GM19035 (cell line): ENCODE measurements around the gene OBSCN.
"Not testable (repeated sequence)": the region's sequence is repeated elsewhere in the genome, so short reads cannot be mapped to it uniquely, and the experiment has no call there.

Experiments used
- ATAC-seq: cut with Tn5 transposase; IDR thresholded peaks from one replicate; pipeline ENCODE4 v1.9.1; 2021; ENCODE audit not compliant: unreplicated experiment

Gene OBSCN

DNA sequence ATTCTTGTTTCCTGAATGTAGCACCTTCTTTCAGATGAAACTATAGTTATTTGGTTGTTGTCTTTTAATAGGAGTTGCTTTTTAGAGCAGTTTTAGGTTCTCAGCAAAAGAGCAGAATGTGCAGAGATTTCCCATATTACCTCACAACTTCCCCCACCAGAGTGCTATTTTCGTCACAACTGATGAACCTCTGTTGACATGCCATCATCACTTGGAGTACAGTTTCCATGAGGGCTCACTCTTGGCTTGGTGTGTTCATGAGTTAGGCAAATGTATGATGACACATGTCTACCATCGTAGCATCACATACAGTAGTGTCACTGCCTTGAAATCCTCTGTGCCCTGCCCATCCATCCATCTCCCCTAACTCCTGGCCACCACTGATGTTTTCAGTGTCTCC is 38.5 kb upstream of the OBSCN start:
- no peak for ATAC-seq

DNA sequence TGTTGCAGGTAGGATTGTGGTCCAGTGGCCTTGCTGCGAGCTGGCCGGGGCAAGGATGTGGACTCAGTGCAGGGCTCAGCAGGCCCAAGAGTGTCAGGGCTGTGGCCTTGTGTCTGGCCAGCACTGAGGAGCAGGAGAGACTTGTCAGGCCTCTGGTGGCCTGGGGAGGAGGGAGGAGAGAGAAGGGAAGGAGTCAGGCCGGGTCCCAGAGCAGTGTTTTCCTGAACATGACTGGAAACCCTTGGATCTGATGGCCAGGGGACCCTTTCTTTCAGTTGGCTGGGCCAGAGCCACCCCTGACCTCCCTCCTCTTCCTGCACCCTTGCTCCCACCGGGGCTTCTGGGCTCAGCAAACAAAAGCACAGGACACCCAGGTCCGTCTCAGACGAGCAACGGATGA is 37.2 kb upstream of the OBSCN start:
- no peak for ATAC-seq

DNA sequence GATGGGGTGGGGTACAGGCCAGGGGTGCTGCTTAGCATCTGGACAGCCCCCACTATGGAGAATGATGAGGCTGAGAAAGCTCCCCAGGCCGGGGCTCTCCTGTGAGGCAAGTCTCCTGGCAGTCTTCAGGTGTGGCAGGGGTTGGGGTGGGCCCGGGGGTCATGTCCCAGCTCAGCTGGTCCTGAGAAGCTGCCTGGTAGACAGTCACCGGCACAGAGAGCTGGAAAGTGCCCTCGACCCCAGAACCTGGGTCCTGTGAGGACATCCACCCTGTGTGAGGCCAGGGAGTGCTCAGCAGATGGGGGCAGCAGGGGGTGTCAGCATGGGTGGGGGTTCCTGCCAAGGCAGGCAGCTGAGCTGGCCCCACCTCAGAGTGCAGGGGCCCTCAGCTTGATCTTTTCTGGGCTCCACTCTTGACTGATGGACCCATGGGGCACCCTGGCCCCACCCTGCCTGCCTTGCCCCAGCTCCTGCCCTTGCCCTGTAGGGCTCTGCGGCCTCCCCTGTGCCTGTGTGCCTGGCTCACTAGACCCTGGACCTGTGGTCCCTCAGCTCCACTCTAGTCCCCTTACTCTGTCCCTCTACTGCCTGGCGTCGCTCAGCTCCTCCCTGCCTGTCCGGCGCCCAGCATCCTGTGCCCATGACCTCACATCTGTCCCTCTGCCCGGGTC is 36.5 kb upstream of the OBSCN start:
- ATAC-seq, result no peak

DNA sequence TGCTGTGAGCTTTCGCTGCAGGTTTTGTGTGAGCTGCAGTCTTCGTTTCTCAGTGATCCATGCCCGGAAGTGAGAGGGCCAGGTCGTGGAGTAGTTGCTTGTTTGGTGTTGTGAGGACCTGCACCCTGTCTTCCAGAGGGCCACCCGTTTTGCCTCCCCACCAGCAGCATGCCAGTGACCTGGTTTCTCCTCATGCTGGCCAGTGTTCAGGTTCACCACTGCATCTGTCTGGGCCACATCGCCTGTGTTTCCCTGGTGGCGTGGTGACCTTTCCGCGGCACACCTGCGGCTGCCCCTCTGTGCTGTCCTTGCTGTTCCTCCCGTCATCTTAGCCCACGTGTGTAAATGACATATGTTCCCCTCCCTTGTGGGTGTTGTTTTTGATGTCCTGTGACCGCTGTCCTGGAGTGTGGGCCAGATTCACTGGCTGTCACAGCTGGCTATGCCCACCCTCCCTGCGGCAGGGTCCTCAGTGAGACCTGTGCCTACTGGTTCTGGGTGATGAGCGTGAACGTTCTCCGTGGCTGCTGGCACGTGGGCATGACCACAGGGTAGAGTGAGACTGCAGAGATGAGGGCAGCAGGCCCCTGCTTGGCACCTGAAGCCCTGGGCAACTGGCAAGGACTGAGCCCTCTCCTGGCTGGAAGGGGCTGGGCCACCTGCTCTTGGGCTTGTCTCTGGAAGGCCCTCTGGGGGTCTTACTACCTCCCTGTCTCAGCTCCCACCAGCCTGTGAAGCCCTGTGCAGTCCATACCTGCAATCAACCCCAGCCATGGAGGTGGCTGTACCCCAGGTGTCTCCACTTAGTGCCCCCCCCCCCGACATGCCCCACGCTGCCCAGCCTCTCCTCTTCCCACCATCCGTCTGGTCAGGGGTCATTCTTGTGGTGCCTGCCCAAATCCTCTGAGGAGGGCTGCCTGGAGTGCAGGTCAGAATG is 35.0 kb upstream of the OBSCN start:
- ATAC-seq, result no peak

DNA sequence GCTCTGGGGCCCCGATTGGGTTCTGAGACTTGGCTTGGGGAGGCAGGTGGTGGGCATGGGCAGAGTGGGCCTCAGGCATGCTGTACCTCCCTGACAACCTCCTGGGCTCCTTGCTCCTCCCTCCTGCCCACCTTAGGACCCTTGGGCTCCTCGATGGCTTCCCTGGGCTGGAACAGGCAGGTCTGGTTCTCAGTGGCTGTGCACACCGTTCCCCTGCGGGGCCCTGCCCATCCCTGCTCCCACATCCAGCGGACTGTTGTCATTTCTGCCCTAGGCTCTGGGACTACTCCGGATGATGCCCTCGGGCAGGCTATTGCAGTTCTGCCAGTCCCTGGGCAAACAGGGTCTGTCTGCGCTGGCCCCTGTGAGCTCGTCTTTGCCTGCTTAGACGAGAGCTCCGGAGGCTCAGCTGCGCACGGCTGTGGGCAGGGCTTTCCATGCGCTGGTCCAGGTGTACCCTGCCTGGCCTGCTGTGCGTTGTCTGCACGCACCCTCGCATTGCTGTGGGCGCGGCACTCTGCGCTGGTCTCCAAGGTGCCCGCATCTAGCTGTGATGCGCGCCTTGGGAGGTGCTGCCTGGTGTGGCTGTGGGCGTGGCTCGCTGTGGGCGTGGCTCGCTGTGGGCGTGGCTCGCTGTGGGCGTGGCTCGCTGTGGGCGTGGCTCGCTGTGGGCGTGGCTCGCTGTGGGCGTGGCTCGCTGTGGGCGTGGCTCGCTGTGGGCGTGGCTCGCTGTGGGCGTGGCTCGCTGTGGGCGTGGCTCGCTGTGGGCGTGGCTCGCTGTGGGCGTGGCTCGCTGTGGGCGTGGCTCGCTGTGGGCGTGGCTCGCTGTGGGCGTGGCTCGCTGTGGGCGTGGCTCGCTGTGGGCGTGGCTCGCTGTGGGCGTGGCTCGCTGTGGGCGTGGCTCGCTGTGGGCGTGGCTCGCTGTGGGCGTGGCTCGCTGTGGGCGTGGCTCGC is 34.0 kb upstream of the OBSCN start:
- ATAC-seq, result not testable (repeated sequence)

DNA sequence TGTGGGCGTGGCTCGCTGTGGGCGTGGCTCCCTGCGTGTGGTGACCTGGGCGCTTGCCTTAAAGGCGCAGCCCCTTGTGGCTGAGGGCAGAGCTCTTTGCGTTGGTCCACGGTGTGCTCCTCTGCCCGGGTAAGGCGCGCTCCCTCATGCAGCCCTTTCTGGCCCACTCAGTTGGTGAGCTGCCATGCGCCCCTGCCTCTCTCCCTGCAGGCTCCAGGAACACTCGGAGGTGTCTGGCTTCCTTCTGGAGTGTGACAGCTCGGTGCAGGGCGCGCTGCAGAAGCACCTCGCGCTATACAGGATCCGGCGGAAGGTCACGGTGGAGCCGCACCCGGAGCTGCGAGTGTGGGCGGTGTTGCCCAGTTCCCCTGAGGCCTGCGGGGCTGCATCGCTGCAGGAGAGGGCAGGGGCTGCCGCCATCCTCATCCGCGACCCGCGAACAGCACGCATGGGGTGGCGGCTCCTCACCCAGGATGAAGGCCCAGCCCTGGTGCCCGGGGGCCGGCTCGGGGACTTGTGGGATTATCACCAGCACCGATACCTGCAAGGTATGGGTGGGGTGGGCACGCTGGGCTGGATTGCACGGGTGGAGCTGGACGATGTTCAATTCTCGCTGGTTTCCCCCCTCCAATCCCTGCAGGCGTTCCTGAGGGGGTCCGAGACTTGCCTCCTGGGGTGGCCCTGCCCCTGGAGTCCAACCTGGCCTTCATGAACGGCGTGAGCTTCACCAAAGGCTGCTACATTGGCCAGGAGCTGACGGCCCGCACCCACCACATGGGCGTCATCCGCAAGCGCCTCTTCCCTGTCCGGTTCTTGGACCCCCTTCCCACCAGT is 33.1 kb upstream of the OBSCN start:
- ATAC-seq, result no peak

DNA sequence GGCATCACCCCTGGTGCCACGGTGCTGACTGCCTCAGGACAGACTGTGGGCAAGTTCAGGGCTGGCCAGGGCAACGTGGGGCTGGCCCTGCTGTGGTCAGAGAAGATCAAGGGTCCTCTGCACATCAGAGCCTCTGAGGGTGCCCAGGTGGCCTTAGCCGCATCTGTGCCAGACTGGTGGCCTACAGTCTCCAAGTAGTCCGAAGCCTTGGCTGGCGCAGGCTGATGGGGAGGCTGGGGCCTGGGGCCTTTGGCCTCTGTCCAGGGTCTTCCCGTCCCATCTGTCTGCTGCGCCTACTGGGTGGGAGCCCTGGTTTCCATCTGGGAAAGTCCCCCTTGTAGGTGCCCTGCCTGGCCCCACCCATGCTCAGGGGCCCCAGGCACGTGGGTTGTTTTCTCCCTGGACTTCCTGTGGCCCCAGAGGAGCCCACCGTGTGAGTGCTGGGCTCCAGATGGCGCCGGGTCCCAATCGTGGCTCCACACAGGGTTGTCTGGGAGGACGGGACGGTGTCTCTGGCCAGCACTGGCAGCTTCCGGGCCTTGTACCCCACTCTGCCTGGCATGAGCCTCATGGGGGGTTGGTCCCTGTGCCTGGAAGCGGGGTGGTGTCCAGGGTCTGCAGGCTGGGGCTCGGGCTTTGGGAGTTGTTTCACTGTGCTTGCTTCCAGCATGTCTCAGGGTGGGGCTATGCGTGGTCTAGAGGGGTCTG is 32.4 kb upstream of the OBSCN start:
- no peak for ATAC-seq

DNA sequence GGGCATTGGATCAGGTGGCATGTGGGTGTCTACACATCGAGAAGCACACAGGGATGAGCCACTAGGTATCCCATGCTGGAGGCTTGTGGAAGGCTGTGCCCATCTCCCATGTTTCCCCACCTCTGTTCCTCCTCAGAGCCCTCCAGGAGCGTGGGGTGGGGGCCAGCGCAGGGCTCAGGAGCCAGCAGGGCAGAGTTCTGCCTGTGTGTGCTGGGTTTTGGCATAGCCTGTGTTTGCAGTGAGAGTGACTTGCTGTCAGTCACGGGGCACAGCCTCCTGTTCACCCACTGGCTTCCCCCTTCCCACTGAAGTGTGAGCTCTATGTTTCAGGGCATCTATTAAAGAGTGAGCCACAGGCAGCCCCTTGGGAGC is 31.8 kb upstream of the OBSCN start:
- ATAC-seq, result no peak

DNA sequence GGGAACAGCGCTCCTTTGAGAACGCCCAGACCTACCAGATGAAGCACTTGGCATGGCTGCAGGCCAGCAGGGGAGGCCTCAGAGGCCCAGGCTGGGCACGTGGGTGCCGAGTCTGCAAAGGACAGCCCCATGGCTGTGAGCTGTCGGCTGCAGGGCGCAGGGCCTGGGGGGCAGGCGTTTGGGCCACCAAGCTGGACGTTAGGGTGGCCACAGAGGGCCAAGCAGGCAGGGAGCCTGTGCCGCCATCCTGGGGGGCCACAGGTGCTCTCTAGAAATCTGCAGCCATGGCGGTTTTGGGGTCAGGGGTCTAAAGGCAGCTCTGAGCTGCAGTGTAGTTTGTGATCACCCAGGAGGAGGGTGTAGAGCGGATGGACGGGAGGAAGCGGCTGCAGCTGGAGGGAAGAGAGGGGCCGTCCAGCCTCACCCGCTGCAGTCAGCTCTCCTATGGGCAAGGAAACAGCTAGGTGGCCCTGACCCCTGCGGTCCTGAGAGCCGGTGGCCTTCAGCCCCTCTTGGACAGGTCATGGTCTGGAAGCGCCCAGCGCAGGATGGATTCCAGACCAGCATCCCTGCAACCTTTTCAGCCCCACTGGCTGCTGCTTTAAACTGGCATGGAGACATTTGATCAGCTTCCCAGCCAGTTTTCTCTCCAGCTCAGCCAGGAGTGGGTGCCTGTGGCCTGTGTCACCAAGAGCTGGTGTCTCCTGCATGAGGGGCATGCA is 31.2 kb upstream of the OBSCN start:
- no peak for ATAC-seq

DNA sequence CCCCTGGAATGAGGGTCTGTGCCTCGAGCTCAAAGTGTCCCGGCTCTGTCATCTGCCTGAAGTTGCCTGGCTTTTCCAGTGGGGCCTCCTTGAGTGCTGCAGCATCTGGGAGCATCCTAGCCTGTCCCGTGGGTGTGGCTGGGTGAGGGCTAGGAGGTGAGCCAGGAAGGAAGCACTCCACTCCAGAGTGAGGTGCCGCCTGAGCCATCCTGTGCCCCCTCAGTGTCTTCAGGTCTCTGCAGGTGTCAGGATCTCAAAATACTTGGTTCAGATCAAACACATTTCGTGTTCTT is 30.7 kb upstream of the OBSCN start:
- no peak for ATAC-seq

DNA sequence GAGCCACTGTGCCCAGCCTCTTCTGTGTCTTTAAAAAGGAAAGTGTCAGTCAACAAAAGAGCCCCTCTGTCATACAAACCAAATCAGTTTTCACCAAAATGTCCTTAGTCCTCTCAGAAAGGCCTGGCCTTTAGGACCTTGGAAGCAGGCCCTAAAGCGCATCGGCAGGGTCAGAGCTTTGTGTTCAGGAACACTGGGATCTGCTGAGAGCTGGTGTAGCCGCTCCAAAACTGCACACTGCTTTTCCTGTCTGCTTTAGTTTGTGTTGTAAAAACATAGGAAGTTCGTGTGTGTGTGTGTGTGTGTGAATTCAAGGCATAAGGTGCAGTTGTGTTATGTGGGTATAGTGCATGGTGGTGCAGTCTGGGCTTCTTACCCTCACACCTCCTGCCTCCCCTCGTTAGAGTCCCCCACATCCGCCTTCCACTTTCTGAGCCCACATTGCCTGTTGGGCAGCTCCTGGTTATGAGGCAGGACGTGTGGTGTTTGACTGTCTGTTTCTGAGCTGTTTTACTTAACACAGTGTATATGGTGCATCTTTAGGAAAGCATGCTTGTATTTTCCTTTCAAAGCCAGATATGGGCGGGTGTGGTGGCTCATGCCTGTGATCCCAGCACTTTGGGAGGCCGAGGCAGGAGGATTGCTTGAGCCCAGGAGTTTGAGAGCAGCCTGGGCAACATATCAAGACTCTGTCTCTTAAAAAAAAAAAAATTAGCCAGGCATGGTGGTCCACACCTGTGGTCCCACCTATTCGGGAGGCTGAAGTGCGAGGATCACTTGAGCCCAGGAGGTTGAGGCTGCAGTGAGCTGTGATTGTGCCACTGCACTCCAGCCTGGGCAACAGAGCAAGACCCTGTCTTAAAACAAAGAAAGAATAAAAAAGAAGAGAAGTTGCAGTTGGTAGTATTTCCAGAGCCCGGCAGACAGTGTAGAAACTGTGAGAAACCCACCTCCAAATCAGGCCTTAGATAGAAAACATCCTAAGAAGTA is 29.8 kb upstream of the OBSCN start:
- no peak for ATAC-seq

DNA sequence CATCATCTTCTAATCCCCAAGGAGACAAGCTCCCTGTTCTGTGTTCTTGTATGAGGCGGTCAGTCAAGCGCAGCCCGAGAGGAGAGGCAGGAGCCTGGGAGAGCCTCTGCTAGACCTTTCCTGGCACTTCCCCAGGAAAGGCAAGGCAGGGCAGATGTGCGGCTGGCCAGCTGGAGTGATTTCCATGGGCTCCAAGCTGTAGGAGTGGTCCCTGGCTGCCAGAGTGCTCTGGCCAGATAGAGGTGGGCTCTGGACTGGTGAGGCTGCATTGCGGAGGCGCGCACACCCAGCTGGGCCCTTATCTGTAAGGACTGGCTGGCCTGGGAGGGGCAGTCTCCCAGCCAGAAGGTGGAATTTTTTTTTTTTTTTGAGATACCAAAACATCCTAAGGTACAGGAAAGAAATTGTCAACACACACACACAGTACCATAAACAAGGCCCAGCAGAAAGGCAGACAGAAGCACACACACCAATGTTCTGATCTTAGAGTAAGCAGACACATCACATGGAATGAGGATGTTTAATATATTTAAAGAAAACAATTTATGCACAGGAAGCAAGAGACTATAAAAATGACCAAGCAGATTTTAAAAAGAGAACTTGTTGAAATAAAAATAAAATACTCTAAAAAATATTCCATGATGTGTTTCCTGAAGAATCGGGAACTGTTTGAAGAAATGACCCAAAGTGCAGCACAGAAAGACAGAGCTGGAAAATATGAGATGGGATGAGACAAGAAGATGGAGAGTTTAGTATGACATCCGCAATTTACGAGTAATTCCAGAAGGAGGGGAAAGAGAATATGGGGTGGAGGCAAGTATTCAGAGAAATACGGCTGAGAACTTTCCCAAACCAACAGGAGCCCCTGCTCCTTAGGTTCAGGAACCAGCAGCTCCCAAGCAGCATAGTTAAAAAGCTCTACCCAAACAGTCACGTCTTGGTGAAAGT is 28.8 kb upstream of the OBSCN start:
- no peak for ATAC-seq

DNA sequence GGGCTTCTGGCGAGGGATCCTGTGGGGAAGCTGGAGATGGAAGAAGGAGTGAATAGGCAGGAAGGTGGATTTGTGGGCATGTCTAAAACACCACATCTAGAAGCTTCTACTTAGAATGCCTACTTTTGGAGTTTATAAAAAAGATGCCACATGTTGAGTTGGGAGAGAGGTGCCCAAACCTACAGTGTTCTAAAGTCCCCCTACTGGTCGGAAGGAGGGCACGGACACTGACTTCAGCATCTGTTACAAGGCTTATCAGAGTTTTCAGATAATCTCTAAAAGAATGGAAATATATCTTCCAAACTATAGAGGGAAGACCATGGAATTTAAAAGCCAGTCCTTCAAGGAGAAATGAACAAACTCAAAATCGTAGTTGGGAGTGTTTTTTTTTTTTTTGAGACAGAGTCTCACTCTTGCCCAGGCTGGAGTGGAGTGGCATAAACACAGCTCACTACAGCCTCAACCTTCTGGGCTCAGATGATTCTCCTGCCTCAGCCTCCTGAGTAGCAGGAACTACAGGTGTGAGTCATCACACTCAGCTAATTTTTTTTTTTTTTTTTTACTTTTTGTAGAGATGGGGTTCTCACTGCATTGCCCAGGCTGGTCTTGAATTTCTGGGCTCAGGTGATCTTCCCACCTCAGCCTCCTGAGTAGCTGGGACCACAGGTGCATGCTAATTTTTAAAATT is 27.4 kb upstream of the OBSCN start:
- ATAC-seq, result no peak

DNA sequence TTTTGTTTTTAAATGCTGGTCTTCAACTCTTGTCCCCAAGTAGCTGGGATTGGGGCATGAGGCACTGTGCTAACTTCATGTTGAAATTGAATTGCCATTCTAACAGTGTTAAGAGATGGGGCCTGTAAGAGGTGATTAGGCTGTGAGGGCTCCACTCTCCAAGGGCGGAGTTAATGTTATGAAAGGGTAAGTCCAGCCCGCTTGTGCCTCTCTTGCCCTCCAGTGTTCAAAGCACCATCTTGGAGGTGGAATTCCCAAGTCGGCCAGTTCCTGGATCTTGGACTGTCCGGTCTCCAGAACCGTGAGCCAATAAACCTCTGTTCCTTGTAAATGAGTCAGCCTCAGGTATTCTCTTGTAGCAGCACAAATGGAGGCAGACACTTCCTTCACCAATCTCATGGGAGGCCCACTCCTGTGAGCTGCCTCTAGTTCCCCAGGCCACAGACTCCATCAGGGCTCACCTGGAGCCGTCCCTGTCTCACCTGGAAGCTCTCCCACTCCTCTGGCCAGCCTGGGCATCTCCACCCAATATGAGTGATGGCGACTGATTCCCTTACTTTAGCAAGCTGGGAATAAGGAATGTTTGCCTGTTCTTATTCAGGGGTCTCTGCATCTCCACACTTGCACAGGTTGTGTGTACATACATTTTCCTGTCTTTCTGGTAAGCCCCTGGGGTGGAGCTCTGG is 26.7 kb upstream of the OBSCN start:
- no peak for ATAC-seq

DNA sequence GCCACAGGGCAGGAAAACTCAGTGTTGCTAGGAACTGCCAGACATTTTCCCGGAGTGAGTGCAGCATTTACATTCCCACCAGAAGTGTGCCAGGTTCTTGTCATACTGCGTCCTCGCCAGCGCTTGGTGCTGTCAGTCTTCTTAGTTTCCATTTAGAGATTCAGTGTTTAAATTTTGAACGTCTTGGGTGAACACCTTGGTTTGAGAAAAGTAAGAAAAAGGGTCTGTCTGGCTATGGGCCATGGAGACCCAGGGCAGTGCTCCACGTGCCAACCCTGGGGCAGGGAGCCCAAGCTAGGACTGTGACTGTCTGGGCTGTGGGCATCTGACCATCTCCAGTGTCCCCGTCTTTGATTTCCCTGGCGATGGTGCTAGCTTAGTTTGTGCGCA is 26.2 kb upstream of the OBSCN start:
- ATAC-seq, result no peak
